Glomerular endothelial cell (primary cell): ENCODE measurements around the gene ARHGAP6. TPM values are rescaled to one million over a fixed set of nuclear protein-coding genes. Genes with fewer than 3 reads are reported as not detected.
A peak's percentile ranks its signal among the peaks of the same experiment; 100 is the strongest.

Experiments used
- DNase-seq: peaks from one replicate; pipeline ENCODE4 v3.0.0-alpha.2; 2011; ENCODE audit warnings: low read depth, low spot score; ENCODE audit errors: extremely low read depth
- total RNA-seq: library from RNA; depleted of rRNA; stranded (reverse); fragments of >200 nt; gene quantifications from 2 replicates; pipeline ENCODE4 v1.2.3, GENCODE V29; 2015

The ARHGAP6 gene
- total RNA-seq, 1 donor from 2014 or later = 1.7 TPM

DNA sequence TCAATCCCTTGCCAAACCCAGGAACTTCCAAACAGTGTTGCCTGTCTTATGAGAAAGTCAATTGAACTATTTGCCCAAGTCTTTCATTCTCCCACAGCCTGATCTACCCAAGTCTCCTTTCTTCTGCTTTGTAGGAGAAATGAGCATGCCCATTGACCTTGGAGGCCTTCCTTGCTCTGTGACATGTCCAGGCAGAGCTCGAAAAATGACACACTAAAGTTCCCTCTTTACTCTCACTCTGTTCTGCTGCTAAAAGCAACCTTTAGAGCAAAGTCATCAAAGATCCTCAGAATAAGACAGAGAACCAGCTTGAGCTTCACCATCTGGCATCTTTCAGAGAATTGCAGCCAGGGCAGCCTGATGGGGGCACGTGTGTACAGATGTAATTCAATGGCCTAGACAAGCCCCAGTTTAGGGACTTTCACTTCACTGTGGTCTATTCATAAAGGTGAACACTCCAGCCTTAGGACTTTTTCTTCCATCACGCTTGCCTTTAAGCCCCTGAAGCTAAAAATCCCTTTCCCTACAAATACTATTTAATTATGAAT, 236.1 kb downstream of the ARHGAP6 start:
- no peak for DNase-seq

DNA sequence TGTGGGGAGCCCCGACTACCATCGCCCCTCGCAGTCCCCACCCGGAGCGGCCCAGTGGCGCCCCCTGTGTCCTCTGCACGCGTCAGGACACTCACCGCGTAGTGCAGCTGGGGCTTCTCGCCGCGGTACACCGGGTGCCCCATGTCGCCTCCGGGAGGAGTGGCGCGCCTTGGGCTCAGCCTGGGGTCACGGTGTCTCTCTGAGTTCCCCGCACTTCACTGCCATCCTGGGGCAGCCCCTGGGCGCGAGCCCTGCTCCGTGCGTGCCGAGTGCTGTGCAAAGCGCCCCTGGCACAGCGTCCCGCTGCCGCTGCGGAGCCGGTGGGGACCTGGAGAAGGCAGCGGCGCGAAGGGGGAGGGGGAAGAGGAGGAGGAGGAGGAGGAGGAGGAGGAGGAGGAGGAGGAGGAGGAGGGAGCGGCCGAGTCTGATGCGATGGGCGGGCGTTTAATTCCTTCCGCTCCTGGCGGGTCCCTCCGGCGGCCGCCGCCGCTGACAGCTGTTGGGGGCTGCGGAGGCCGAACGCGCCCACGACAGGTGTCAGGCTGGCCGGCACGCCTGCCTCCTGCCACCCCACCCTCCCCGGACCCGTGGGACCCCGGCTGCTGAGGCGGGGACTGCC, 238.2 kb downstream of the ARHGAP6 start:
- DNase-seq = no peak

GRCh38 chrX:11426712-11427452, 238.8 kb downstream of the ARHGAP6 start:
- no peak for DNase-seq

DNA sequence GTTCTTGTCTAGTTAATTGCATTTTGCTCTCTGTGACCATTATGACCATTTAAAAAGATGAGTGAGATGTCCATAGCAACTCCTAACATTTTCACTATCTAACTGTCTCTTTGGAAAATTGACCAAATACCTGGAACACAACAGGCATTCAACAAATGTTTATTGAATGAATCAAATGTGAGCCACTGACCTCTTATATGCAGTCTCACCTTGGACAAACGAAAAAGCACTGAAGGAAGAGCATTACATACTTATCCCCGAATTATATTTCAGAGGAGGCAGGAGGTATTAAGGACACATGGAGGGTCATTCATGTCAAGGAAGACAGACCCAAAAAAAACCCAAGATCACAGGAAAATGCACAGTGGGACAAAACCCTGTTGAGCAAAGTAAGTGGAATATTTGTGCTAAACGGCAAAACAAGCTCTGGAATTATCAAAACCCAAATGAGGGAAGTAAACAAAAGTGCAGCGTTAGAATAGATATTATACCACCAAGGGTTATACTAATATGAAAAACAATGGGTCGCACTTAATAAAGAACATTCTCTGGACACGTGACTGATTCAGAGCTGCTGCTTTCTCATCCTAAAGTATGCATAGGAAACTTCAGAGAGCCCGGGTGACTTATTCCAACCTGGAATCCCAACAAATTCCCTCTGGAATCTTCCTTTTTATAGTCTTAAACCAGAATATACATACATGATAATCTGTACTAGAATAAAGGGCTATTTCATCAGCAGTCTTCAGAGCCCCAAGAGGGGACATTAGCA, 240.6 kb downstream of the ARHGAP6 start:
- DNase-seq = no peak

DNA sequence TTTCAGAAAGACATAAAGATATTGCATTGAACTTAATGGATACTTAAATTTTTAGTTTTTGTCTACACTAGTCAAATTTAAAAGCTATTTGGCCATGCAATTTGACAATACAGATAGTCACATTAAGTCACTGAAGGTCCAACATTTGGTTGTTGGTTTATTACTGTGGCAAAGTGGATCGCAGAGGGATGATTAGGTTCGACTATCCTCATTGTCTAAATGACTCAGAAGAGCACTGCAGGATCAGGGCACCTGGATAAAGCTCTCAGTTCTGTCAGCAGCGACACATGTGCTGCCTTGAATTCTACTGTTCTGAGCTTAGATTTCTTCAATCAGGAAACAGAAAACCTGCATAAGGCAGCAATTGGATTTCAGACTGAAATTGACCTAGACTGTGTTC, 241.8 kb downstream of the ARHGAP6 start:
- DNase-seq = no peak

GRCh38 chrX:11423362-11423818, 242.3 kb downstream of the ARHGAP6 start:
- no peak for DNase-seq

GRCh38 chrX:11422525-11422857, 243.2 kb downstream of the ARHGAP6 start:
- no peak for DNase-seq

GRCh38 chrX:11421805-11422524, 243.8 kb downstream of the ARHGAP6 start:
- no peak for DNase-seq

DNA sequence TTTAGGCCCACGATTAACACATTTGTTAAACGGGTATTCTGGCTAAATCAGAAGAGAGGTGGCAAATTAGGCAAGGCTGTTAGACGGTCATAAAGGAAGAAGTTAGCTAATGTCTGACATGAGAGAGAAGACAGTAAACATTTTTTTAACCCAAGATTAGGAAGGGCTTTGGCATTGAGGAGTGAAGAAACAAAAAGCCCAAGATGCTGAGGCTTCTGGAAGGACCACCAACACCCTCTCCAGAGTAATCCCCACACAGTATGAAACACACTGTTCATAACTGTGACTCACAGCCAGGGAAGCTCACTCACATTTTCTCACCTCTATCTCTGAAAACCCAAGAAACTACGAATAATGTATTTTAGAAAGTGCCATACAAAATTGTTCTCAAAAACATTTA, 244.9 kb downstream of the ARHGAP6 start:
- DNase-seq = no peak

DNA sequence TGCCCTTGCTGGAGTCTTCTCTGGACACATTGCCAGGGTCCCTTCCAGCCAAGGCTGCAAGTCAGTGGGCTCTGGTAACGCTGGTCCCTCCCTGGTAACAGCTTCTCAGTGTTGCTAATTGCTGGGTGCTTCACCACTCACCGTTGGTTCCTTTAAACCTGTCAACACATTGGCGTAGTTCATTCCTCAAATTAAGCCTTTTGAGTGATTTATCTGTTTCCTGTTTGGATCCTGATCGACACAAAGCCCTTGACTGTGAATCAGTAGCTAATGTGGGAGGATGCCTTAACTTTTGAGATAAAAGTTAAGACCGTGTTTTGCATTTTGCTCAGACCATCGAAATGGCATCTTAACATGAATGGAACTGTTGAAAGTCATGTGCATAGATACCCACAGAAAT, 246.6 kb downstream of the ARHGAP6 start:
- no peak for DNase-seq

- no peak for DNase-seq
These were observed 249.1 kb downstream of the ARHGAP6 start for GRCh38 chrX:11416600-11416999.

GRCh38 chrX:11414091-11414490, 251.6 kb downstream of the ARHGAP6 start:
- DNase-seq = no peak

- DNase-seq = peak; percentile 12
These were observed 252.8 kb downstream of the ARHGAP6 start for GRCh38 chrX:11412715-11413623.

DNA sequence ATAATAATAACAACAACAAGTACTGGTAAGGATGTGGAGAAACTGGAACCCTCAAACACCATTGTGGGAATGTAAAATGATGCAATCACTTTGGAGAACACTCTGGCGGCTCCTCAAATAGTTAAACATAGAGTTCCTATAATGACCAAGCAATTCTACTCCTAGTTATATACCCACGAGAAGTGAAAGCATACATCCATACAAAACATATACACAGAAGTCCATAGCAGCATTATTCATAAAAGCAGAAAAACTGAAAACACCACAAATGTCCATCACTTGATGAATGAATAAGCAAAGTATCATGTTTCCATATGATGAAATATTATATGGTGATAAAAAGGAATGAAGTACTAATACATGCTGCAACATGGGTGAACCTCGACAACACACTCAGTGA, 255.8 kb downstream of the ARHGAP6 start:
- no peak for DNase-seq

GRCh38 chrX:11408783-11409182, 256.9 kb downstream of the ARHGAP6 start:
- no peak for DNase-seq

GRCh38 chrX:11408109-11408405, 257.7 kb downstream of the ARHGAP6 start:
- no peak for DNase-seq

- no peak for DNase-seq
These were observed 258.2 kb downstream of the ARHGAP6 start for GRCh38 chrX:11407331-11408108.

DNA sequence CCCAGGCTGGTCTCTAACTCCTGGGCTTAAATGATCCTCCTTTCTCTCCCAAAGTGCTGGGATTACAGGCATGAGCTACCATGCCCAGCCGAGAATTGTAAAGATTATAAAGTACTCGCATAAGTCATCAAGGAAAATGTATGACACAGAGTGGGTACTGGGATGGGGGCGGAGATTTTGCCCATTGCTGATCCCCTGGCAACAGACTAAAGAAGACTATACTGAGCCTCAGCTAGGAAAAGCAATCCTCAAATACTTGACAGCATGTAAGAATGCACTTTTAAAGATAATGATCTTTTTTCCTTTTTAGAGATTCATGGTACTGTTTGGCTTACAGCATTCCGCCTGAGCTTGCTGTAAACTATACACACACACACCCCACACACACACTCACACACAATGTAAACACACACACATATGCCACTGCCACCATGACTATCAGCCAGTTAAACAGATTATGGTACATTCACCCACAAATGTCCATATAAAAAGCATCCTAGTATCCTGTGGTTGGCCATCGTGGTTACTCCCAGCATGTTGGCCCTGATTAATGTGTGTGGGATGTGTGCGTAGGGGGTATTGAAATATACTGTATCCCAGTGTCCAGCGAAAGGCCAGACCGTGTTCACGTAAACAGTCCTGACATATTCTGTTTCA, 259.5 kb downstream of the ARHGAP6 start:
- no peak for DNase-seq

- no peak for DNase-seq
These were observed 262.1 kb downstream of the ARHGAP6 start for GRCh38 chrX:11403631-11404030.
